Measurements from ENCODE around the gene SLC2A11. TPM values are rescaled to one million over a fixed set of nuclear protein-coding genes. Genes with fewer than 3 reads are reported as not detected.

Gene SLC2A11
- polyA plus RNA-seq, 4 donors, result 3.6 to 17.8 (median 6.0) TPM

DNA sequence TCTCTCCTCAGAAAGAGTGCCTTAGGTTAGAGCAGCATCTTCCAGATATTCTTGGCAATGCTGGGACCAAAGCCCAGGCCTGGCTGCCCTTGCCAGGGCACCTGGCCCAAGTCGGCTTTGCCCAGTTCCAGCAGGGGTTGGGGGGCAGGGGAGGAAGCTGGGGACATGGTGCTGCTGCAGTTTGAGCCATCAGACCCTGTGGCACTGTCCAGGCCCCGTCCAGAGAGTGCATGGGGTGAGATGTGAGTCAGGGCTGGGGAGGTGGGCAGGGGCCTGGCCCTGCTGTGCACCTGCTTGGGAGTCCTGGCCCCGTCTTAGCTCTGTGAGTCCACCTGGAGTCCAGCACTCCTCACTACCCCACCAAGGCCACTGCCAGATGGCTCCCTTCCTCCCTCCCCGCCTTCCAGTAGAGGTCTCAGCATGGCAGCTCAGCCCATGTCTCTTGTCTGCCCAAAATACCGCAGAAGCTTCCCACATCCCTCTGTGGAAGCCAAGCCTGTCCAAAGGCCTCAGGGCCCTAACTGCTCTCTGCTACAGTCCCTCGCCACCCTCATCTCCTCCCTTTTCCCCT is 35.5 kb upstream of the SLC2A11 start:
- no peaks in the 10 kb centered on the region for H3K27me3 ChIP-seq (ENCODE audit: control insufficient read depth in 3 of 3, insufficient read depth in 3 of 3, low read length in 3 of 3)
- H3K4me1 ChIP-seq (ENCODE audit: control insufficient read depth in 3 of 3, insufficient read depth in 2 of 3, low read depth in 1 of 3, low read length in 2 of 3), result no peaks in the 10 kb centered on the region
- no peak overlapping the region for H3K27ac ChIP-seq (ENCODE audit: low read depth in 1 of 3, low read length in 2 of 3)
- H3K36me3 ChIP-seq (ENCODE audit: control insufficient read depth in 3 of 3, insufficient read depth in 2 of 3, low read depth in 1 of 3, low read length in 3 of 3), result peaks cover 19 to 98% (median 36%) of the 10 kb centered on the region in 3 donors
- 74 to 90% (median 89%) methylated on average over 5 to 6 of the region's 6 CpGs for WGBS, 3 donors
- H3K4me3 ChIP-seq (ENCODE audit: low read depth in 1 of 3, low read length in 3 of 3), result no peak overlapping the region
- no peaks in the 10 kb centered on the region for H3K9me3 ChIP-seq (ENCODE audit: control insufficient read depth in 2 of 2, insufficient read depth in 1 of 2, low read depth in 1 of 2, low read length in 1 of 2)
- FAIRE-seq, result no peak
- no peak for DNase-seq

- Histone ChIP-seq H3K4me1 (ENCODE audit: control insufficient read depth in 3 of 3, insufficient read depth in 2 of 3, low read depth in 1 of 3, low read length in 2 of 3) (no peaks in the 10 kb centered on the region), H3K27ac (ENCODE audit: low read depth in 1 of 3, low read length in 2 of 3) (no peak overlapping the region), H3K4me3 (ENCODE audit: low read depth in 1 of 3, low read length in 3 of 3) (no peak overlapping the region), H3K9me3 (ENCODE audit: control insufficient read depth in 2 of 2, insufficient read depth in 1 of 2, low read depth in 1 of 2, low read length in 1 of 2) (no peaks in the 10 kb centered on the region), H3K36me3 (ENCODE audit: control insufficient read depth in 3 of 3, insufficient read depth in 2 of 3, low read depth in 1 of 3, low read length in 3 of 3) (peaks cover 21 to 96% (median 37%) of the 10 kb centered on the region in 3 donors), H3K27me3 (ENCODE audit: control insufficient read depth in 3 of 3, insufficient read depth in 3 of 3, low read length in 3 of 3) (no peaks in the 10 kb centered on the region)
- FAIRE-seq (no peak), DNase-seq (no peak)
- 84 to 93% (median 90%) methylated on average over 14 of the region's 14 CpGs for WGBS, 3 donors
These were observed 34.3 kb upstream of the SLC2A11 start for GRCh38 chr22:23823331-23823791.

- DNase-seq (no peak), FAIRE-seq (no peak)
- peaks cover 0 to 3% of the 10 kb centered on the region in 2 donors for H3K9me3 ChIP-seq (ENCODE audit: control insufficient read depth in 2 of 2, insufficient read depth in 1 of 2, low read depth in 1 of 2, low read length in 1 of 2)
- WGBS, 3 donors, result 91 to 95% (median 93%) methylated on average over 13 of the region's 13 CpGs
- no peak overlapping the region for H3K4me3 ChIP-seq (ENCODE audit: low read depth in 1 of 3, low read length in 3 of 3)
- no peaks in the 10 kb centered on the region for H3K4me1 ChIP-seq (ENCODE audit: control insufficient read depth in 3 of 3, insufficient read depth in 2 of 3, low read depth in 1 of 3, low read length in 2 of 3)
- no peaks in the 10 kb centered on the region for H3K27me3 ChIP-seq (ENCODE audit: control insufficient read depth in 3 of 3, insufficient read depth in 3 of 3, low read length in 3 of 3)
- no peak overlapping the region for H3K27ac ChIP-seq (ENCODE audit: low read depth in 1 of 3, low read length in 2 of 3)
- H3K36me3 ChIP-seq (ENCODE audit: control insufficient read depth in 3 of 3, insufficient read depth in 2 of 3, low read depth in 1 of 3, low read length in 3 of 3), result peaks cover 20 to 97% (median 34%) of the 10 kb centered on the region in 3 donors
These were observed 33.0 kb upstream of the SLC2A11 start for GRCh38 chr22:23824476-23825245.

DNA sequence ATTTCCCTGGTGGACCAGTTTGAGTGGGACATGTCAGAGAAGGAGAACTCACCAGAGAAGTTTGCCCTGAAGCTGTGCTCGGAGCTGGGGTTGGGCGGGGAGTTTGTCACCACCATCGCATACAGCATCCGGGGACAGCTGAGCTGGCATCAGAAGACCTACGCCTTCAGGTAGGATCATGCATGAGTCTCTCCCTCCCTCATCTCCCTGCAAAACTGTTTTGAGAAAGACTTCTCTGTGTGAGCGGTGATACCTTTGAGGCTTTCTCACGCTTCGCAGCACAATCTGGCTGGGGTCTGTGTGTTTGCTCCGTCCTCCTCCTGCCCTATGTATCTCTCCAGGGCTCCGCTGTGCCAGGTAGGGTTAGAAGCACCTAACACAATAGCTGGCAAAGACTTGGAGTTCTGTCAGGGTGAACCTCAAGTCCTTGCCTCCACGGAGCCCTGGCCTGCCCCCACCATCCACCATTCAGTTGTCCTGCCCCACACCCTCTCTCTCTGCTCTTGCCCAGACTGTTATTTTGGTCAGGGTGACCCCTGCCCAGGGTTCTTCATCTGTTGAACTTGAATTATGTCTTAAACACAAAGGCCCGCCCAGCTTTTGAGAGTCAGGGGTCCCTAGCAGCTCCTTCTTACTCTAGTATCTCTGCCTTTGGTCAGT is 32.3 kb upstream of the SLC2A11 start:
- FAIRE-seq (no peak), DNase-seq (no peak)
- H3K27me3 ChIP-seq (ENCODE audit: control insufficient read depth in 3 of 3, insufficient read depth in 3 of 3, low read length in 3 of 3), result no peaks in the 10 kb centered on the region
- no peak overlapping the region for H3K27ac ChIP-seq (ENCODE audit: low read depth in 1 of 3, low read length in 2 of 3)
- H3K9me3 ChIP-seq (ENCODE audit: control insufficient read depth in 2 of 2, insufficient read depth in 1 of 2, low read depth in 1 of 2, low read length in 1 of 2), result peaks cover 0 to 3% of the 10 kb centered on the region in 2 donors
- H3K4me1 ChIP-seq (ENCODE audit: control insufficient read depth in 3 of 3, insufficient read depth in 2 of 3, low read depth in 1 of 3, low read length in 2 of 3), result no peaks in the 10 kb centered on the region
- WGBS, 3 donors, result 91 to 95% (median 95%) methylated on average over 12 of the region's 12 CpGs
- H3K36me3 ChIP-seq (ENCODE audit: control insufficient read depth in 3 of 3, insufficient read depth in 2 of 3, low read depth in 1 of 3, low read length in 3 of 3), result peaks cover 19 to 93% (median 32%) of the 10 kb centered on the region in 3 donors
- no peak overlapping the region for H3K4me3 ChIP-seq (ENCODE audit: low read depth in 1 of 3, low read length in 3 of 3)

DNA sequence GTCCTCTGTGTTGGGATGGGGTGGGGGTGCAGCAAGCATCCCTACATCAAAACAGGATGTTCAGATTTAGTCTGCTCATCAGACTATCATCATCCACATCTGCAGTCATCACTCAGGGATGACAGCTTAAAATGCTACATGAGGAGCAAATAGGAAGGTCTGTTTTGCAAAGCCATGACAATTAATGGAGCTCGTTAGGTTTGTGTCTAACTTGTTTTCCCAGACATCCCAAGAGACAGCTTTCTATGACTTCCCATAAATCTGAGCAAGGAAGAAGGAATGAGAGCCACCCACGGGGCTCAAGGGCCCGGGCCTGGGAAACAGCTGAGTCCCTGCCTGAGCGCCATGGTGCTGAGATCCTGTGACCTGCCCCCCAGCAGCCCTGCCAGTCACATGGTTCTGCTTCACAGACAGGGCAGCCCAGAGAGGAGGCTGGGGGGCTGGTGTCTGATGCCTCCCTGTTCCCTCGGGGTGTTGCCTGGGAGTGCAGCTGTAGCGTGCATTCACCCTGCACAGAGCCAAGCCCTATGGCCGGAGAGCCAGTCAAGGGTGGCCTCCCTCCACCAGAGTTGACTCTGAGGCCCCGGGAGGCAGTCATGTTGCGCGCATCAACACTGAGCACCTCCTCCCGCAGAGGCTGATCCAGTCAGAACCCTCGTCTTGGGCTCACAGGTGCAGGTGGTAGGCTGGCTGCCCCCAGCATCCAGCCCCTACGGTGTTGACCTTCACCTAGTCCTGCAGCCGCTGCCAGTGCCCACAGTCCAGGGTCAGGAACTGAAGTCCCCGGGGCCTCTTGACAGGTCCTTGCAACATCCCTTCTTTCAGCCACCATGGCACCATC is 30.9 kb upstream of the SLC2A11 start:
- Histone ChIP-seq H3K27ac (ENCODE audit: low read depth in 1 of 3, low read length in 2 of 3) (no peak overlapping the region), H3K36me3 (ENCODE audit: control insufficient read depth in 3 of 3, insufficient read depth in 2 of 3, low read depth in 1 of 3, low read length in 3 of 3) (peaks cover 14 to 90% (median 28%) of the 10 kb centered on the region in 3 donors), H3K27me3 (ENCODE audit: control insufficient read depth in 3 of 3, insufficient read depth in 3 of 3, low read length in 3 of 3) (no peaks in the 10 kb centered on the region), H3K4me3 (ENCODE audit: low read depth in 1 of 3, low read length in 3 of 3) (no peak overlapping the region), H3K4me1 (ENCODE audit: control insufficient read depth in 3 of 3, insufficient read depth in 2 of 3, low read depth in 1 of 3, low read length in 2 of 3) (no peaks in the 10 kb centered on the region), H3K9me3 (ENCODE audit: control insufficient read depth in 2 of 2, insufficient read depth in 1 of 2, low read depth in 1 of 2, low read length in 1 of 2) (peaks cover 0 to 3% of the 10 kb centered on the region in 2 donors)
- DNase-seq, result no peak
- FAIRE-seq, result no peak
- WGBS, 3 donors, result 85 to 92% (median 91%) methylated on average over 14 to 15 of the region's 15 CpGs

GRCh38 chr22:23827351-23827995 is 30.2 kb upstream of the SLC2A11 start:
- no peak for DNase-seq
- no peaks in the 10 kb centered on the region for H3K4me1 ChIP-seq (ENCODE audit: control insufficient read depth in 3 of 3, insufficient read depth in 2 of 3, low read depth in 1 of 3, low read length in 2 of 3)
- no peak overlapping the region for H3K4me3 ChIP-seq (ENCODE audit: low read depth in 1 of 3, low read length in 3 of 3)
- WGBS, 3 donors, result 84 to 90% (median 89%) methylated on average over 10 to 11 of the region's 11 CpGs
- no peak overlapping the region for H3K27ac ChIP-seq (ENCODE audit: low read depth in 1 of 3, low read length in 2 of 3)
- peaks cover 0 to 3% of the 10 kb centered on the region in 2 donors for H3K9me3 ChIP-seq (ENCODE audit: control insufficient read depth in 2 of 2, insufficient read depth in 1 of 2, low read depth in 1 of 2, low read length in 1 of 2)
- no peak for FAIRE-seq
- H3K27me3 ChIP-seq (ENCODE audit: control insufficient read depth in 3 of 3, insufficient read depth in 3 of 3, low read length in 3 of 3), result no peaks in the 10 kb centered on the region
- peaks cover 14 to 90% (median 22%) of the 10 kb centered on the region in 3 donors for H3K36me3 ChIP-seq (ENCODE audit: control insufficient read depth in 3 of 3, insufficient read depth in 2 of 3, low read depth in 1 of 3, low read length in 3 of 3)

- FAIRE-seq, result no peak
These were observed 28.6 kb upstream of the SLC2A11 start for GRCh38 chr22:23828800-23829680.

More at GRCh38 chr22:23828800-23829680, 28.6 kb upstream of the SLC2A11 start:
- DNase-seq, result no peak
- H3K9me3 ChIP-seq (ENCODE audit: control insufficient read depth in 2 of 2, insufficient read depth in 1 of 2, low read depth in 1 of 2, low read length in 1 of 2), result peaks cover 0 to 3% of the 10 kb centered on the region in 2 donors
- 87 to 95% (median 91%) methylated on average over 10 of the region's 10 CpGs for WGBS, 3 donors
- no peak overlapping the region for H3K27ac ChIP-seq (ENCODE audit: low read depth in 1 of 3, low read length in 2 of 3)
- H3K4me3 ChIP-seq (ENCODE audit: low read depth in 1 of 3, low read length in 3 of 3), result no peak overlapping the region
- no peaks in the 10 kb centered on the region for H3K4me1 ChIP-seq (ENCODE audit: control insufficient read depth in 3 of 3, insufficient read depth in 2 of 3, low read depth in 1 of 3, low read length in 2 of 3)
- H3K36me3 ChIP-seq (ENCODE audit: control insufficient read depth in 3 of 3, insufficient read depth in 2 of 3, low read depth in 1 of 3, low read length in 3 of 3), result peaks cover 11 to 90% (median 13%) of the 10 kb centered on the region in 3 donors
- no peaks in the 10 kb centered on the region for H3K27me3 ChIP-seq (ENCODE audit: control insufficient read depth in 3 of 3, insufficient read depth in 3 of 3, low read length in 3 of 3)

Data from small intestine (tissue), 7 donors.